Globus pallidus (tissue), 1 donor: Measurements from ENCODE around the gene VASP.
A peak's percentile ranks its signal among the peaks of the same experiment; 100 is the strongest.

Experiments used
- DNase-seq: peaks from one replicate; pipeline ENCODE4 v3.0.0-alpha.2; 2015; ENCODE audit warnings: low spot score

The VASP gene

GRCh38 chr19:45506989-45507871 is at the start of gene VASP:
Gene VASP (plus strand): TSS chr19:45507479. CDS start chr19:45507772, 293 bp downstream.
- DNase-seq = no peak

GRCh38 chr19:45457776-45458175 is 49.5 kb upstream of the VASP start:
- DNase-seq = no peak

GRCh38 chr19:45460807-45461347 is 46.4 kb upstream of the VASP start:
- DNase-seq = no peak

- DNase-seq = no peak
Measured at GRCh38 chr19:45462174-45462573, 45.1 kb upstream of the VASP start.

DNA sequence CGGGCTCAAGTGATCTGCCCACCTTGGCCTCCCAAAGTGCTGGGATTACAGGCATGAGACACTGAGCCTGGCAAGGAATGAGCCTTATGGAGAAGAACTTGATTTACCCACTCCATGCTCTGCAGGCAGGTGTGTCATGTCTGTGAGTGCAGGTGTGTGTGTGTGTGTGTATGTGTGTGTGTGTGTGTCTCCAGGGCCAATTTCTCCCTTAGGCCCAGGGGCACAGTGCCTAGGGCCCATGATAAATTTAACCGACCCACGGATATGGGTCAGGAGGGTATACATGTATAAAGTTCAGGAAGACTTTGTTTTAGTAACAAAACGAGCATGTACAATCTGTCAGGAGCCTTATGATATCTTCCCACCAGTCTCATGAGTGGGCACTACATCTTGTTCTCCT is 44.0 kb upstream of the VASP start:
- no peak for DNase-seq

DNA sequence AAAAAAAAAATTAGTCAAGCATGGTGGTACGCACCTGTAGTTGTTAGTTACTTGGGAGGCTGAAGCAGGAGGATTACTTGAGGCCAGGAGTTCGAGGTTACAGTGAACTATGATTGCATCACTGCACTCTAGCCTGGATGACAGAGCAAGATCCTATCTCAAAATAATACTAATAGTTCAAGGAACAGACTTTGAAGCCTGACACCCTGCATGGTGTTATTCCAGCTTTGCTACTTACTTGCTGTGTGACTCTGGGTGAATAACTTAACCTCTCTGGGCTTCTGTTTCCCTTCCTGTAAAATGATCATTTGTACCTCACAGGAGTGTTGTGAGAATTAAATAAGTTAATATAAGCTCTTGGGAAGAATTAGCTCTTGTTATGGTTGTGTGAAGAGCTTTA is 43.0 kb upstream of the VASP start:
- DNase-seq = no peak

DNA sequence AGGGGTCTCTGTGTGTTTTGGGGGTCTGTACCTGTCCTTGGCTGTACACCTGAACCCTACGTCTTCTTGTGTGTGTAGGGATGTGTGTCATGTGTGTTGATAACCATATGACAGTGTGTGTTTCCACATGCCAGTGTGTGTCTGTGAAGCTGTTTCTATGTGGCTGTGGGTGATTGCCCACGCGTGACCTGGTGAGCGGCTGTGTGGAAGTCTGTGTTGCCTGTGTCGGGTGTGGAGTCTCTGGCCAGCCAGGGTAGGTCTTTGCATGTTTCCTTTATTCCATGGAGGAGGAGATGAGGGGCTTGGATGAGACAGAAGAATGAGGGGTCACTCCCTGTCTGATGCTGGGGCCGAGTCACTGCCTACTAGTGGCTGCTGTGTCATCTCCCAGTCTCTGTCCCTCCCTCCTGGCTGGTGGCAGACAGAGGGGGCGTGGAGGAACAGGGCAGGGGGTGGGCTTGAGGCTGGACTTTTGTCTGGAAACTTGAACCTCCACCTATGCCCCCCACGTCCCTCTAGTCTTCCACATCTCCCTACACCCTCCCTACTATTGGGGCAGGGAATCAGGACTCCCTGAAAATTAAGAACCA is 42.3 kb upstream of the VASP start:
- no peak for DNase-seq

DNA sequence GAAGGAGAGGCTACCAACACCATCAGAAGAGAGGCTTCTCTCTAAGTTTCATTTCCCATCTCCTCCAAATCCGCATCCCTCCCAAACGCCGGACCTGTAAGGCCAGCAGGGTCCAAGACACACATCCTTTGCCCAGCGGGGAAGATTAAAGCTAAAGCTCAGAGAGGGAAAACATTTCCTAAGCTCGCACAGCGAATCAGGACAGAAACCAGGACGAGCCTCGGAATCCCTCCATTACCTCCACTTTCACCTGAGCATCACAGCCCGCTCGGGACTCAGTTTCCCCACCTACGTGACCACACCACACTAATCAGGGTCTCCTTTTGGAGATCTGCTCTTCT is 40.2 kb upstream of the VASP start:
- DNase-seq = no peak

DNA sequence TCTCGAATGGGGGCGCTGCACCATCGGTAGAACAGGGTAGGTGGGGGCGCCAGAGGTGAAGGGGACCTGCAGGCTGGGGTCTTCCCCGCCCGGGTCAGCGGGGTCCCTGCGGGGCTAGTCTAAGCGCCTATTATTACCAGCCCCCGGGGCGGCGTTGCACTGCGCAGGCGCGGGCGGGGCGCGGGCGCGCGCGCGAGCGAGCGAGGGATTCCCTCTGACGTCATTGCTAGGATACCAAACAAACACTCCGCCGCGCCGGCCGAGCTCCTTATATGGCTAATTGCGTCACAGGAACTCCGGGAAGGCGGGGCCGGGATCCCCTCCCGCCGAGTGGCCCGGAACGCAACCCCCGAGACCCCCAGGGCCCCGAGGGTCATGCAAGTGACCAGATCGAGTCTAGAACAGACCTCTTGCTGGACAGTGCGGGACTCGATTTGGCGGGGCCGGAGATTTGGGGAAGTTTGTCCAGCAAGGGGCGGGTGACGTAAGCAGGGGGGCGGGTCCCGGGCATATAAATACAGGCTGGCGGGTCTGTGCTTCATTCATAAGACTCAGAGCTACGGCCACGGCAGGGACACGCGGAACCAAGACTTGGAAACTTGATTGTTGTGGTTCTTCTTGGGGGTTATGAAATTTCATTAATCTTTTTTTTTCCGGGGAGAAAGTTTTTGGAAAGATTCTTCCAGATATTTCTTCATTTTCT is 39.7 kb upstream of the VASP start, which contains the start of gene FOSB:
FOSB (plus strand) TSS at position 541 of the 703 bp plus-strand sequence. CDS start 591 bp downstream, outside the sequence.
- peak; percentile 96 for DNase-seq

DNA sequence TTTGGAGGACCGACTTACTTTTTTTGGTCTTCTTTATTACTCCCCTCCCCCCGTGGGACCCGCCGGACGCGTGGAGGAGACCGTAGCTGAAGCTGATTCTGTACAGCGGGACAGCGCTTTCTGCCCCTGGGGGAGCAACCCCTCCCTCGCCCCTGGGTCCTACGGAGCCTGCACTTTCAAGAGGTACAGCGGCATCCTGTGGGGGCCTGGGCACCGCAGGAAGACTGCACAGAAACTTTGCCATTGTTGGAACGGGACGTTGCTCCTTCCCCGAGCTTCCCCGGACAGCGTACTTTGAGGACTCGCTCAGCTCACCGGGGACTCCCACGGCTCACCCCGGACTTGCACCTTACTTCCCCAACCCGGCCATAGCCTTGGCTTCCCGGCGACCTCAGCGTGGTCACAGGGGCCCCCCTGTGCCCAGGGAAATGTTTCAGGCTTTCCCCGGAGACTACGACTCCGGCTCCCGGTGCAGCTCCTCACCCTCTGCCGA is 39.1 kb upstream of the VASP start:
- no peak for DNase-seq

GRCh38 chr19:45468803-45469131 is 38.5 kb upstream of the VASP start:
- no peak for DNase-seq

GRCh38 chr19:45469132-45469944 is 37.9 kb upstream of the VASP start:
- DNase-seq = peak; percentile 82

DNA sequence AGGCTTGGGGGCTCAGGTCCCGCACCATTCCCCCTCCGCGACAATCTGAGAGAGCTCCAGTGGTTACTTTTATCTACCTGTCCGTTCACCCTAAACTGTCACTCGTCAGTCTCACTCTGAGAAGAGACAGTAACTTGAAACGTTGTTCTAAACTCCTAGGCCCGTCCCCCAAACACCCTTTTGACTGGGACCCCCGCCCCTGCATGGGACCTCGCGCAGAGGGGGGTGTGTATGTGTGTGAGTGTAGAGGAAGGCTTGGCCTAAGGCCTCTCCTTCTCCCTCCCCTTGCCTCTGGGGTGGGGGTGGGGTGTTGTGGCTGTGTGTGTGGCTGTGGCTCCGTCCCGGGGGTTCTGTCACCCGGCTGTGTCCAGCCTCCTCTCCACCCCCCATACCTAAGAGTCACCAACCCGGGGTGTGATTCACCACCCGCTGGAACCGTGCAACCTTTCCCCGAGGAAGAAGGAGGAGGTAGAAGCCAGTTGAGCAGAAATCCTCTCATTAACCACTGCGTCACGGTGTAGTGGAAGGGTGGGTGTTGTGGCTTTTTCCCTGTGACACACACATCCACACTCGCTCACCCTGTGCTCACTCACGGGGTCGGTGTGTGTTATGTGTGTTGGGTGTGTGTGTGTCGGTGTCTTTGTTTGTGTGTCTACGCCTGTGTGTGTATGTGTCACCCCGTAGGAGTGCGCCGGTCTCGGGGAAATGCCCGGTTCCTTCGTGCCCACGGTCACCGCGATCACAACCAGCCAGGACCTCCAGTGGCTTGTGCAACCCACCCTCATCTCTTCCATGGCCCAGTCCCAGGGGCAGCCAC is 37.1 kb upstream of the VASP start:
- DNase-seq = no peak

GRCh38 chr19:45470762-45471081 is 36.6 kb upstream of the VASP start:
- DNase-seq = no peak

GRCh38 chr19:45471111-45471930 is 36.0 kb upstream of the VASP start:
- no peak for DNase-seq

- no peak for DNase-seq
Measured at GRCh38 chr19:45471931-45472562, 35.2 kb upstream of the VASP start.

- no peak for DNase-seq
Measured at GRCh38 chr19:45472563-45473366, 34.5 kb upstream of the VASP start.

GRCh38 chr19:45473367-45473681 is 34.0 kb upstream of the VASP start:
- no peak for DNase-seq
